Right hindlimb (tissue), 1 donor: Measurements from ENCODE around the gene APOBEC3B.
"Not testable (repeated sequence)": the region's sequence is repeated elsewhere in the genome, so short reads cannot be mapped to it uniquely, and the experiment has no call there.

ENCODE experiments used
- DNase-seq: peaks from one replicate; pipeline ENCODE4 v3.0.0-alpha.2; 2018

Gene APOBEC3B

GRCh38 chr22:39037071-39037470 lies 54.9 kb downstream of the APOBEC3B start:
- not testable (repeated sequence) for DNase-seq

GRCh38 chr22:39039306-39040126 lies 57.4 kb downstream of the APOBEC3B start:
- DNase-seq = no peak

- not testable (repeated sequence) for DNase-seq
Measured at GRCh38 chr22:39040155-39040537, 58.0 kb downstream of the APOBEC3B start.

- DNase-seq = peak; percentile 52
Measured at GRCh38 chr22:39040538-39041296, 58.6 kb downstream of the APOBEC3B start, which contains the start of gene APOBEC3F. Gene APOBEC3F (plus strand): TSS chr22:39040864. CDS start chr22:39040961, 97 bp downstream.

GRCh38 chr22:39041908-39042307 lies 59.8 kb downstream of the APOBEC3B start:
- no peak for DNase-seq
